ENCODE measurements around the gene ADGRE3.
"Not testable (repeated sequence)": the region's sequence is repeated elsewhere in the genome, so short reads cannot be mapped to it uniquely, and the experiment has no call there.

The ADGRE3 gene

DNA sequence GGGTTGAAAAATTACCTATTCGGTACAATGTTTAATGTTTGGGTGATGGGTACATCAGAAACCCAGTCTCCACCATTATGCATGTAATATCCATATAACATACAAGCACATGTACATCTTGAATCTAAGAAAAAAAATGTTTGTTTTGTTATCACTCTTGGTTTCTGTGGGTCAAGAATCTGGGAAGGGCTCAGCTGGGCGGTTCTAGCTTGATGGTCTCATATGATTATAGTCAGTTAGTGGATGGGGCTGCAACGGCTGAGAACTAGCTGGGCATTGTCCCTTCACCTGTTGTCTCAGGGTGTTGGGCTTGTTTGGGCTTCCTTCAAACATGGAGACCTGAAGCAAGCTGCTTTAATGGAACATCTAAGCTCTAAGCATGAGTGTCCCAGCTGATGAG is 4.7 kb downstream of the ADGRE3 start:
- no peak for DNase-seq

DNA sequence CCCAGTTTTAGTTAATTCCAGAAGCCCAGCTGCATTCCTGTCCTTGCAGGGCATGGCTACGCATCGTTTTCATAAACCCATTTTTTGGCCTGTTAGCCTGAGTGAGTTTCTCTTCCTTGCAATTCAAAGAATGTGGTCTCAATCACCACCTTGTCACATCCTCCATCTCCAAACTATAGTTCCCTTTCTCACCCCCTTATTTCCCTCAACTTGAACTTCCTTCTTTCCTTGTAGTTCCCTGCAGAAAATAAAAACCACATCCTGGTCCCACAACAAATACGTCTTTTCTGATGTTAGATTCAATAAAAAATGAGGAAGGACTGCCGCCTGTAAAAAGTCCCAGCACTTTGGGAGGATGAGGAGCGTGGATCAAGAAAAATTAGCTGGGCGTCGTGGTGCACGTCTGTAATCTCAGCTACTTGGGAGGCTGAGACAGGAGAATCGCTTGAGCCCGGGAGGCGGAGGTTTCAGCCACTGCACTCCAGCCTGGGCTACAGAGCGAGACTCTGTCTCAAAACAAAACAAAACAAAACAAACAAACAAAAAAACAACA is 13.2 kb downstream of the ADGRE3 start:
- DNase-seq, result no peak

DNA sequence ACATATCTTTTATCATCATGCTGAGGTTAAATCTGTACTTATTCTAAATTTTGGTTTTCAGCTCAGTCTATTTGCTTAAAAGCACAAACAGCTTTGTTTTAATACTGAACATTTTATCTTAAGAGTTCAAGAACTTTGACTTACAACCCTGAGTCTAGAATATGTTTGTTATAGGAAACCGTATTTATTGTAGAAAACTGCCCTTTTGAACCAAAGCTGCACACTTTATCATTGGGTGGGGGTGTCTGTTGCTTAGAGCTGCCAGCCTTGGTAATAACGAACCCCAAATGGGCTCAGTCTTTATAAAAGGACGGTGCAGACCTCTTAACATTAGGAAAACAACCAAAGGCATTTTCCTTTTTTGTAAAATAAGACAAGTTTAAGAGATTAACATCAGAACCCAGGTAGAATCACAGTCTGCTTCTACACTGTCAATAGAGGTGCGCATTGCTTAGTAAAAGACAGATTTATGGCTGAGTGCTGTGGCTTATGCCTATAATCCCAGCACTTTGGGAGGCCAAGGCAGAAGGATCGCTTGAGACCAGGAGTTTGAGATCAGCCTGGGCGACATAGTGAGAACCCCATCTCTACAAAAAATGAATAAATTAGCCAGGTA is 14.7 kb downstream of the ADGRE3 start:
- no peak for DNase-seq

DNA sequence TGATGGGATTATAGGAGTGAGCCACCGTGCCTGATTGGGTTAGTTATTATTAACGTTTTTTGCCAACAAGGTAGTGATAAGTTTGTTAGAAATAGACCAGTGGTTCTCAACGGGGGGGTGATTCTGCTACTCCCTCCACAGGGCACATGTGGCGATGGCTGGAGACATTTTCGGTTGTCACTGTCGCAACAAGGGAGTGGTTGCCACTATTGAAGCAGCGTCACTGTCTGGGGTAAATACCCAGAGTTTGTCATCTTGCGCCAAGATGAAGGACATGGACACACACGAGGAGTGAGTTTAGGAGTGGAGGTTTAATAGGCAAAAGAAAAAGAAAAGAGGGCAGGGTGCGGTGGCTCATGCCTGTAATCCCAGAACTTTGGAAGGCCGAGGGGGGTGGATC is 18.9 kb downstream of the ADGRE3 start:
- no peak for DNase-seq

DNA sequence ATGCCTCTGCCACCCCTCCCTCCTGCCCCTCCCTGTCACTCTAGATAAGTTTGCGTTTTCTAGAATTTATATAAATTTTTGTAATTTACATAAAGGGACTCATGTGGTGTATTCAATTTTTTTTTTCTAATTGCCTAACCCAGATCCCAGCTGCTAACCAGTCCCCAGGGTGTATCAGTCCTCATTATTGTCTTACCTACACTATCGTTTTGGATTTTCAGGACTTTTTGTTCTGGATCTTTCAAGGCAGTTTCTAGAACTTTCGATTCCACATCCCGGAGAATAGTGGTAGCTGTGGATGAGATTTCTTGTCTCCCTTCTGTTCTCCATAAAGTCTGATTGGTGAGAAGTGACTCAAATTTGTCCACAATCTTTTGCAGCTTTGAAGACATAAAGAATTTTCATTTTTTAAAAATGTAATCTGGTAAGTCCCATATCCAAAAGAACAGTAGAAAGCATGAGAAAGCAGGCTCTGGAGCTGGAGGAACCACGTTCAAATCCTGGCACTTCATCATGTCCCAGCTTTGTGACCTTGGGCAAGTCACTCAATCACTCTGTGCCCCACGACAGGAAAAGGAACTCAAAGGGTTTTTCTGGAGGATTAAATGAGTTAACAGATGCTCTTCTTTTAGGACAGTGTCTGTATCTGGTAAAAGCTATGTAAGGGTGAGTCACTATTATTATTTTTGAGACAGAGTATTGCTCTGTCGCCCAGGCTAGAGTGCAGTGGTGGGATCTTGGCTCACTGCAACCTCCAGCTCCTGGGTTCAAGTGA is 19.7 kb downstream of the ADGRE3 start:
- no peak for DNase-seq

DNA sequence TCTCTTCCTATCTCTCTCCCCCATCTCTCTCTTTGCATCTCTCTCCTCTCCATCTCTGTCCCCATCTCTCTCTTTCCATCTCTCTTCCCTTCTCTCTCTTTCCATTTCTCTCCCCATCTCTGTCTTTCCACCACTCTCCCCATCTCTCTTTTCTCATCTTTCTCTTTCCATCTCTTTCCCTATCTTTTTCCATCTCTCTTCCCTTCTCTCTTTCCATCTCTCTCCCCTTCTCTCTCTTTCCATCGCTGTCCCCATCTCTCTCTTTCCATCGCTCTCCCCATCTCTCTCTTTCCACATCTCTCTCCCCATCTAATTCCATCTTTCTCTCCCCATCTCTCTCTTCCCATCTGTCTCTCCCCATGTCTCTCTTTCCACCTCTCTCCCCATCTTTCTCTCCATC is 24.5 kb downstream of the ADGRE3 start:
- no peak for DNase-seq

DNA sequence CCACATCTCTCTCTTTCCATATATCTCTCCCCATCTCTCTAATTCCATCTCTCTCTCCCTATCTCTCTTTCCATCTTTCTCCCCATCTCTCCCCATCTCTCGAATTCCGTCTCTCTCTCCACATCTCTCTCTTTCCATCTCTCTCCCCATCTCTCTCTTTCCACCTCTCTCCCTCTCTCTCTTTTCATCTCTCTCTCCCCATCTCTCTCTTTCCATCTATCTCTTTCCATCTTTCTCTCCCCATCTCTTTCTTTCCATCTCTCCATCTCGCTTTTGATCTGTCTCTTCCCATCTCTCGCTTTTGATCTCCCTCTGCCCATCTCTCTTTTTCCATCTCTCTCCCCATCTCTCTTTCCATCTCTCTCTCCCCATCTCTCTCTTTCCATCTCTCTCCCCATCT is 25.6 kb downstream of the ADGRE3 start:
- no peak for DNase-seq

DNA sequence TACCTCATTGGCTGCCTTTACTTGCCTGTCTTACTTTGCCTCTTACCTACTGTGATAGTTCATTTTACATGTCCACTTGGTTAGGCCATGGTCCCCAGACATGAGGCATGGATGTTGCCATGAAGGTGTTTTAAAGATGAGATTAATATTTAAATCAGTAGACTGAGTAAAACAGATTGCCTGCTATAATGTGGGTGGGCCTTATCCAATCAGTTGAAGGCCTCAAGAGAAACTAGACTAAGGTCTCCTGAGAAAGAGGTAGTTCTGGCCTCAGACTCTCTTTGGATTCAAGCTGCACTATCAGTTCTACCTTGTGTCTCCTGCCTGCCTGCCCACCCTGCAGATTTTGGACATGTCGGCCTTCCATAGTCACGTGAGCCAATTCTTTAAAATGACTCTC is 26.1 kb downstream of the ADGRE3 start:
- DNase-seq, result no peak

DNA sequence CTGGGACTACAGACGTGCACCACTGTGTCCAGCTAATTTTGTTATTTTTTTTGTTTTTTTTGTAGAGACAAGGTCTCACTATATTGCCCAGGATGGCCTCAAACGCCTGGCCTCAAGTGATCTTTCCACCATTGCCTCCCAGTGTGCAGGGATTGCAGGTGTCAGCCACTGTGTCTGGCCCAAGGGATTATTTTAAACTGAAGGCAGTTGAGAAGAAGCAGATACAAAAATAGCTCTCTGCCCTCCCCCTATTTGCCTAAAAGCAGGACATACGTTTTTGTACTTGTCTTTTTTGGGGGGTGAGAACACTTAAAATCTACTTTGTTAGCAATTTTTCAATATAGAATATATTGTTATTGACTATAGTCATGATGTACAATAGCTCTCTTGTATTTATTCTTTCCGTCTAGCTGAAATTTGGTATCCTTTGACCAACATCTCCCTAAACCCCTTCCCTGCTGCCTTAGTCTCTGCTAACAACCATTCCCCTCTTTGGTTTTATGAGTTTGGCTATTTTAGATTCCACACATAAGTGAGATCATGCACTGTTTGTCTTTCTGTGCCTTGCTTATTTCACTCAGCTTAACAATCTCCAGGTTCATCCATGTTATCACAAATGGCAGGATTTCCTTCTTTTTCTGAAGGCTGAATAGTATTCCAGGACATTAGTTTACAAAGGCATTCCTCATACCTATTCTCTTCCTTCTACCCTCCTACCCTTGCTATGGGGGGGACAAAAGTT is 34.9 kb downstream of the ADGRE3 start:
- DNase-seq, result no peak

DNA sequence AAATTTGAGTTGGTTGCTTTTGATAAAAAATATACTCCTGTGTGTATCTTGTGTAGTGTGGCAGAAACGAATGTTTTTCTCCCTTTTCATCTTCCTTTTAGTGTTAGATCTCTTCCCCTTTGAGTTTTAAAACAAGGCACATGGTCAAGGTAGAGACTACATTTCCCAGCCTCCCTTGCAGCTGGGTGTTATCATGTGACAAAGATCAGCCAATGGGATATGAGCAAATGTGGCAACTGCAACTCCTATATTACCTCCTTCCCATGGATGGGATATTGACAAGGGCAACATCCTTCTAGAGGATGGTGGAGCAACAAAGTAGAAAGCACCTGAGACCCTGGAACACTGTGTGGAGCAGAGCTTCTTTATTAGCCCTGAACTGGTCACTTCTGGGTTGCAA is 42.4 kb downstream of the ADGRE3 start:
- no peak for DNase-seq

DNA sequence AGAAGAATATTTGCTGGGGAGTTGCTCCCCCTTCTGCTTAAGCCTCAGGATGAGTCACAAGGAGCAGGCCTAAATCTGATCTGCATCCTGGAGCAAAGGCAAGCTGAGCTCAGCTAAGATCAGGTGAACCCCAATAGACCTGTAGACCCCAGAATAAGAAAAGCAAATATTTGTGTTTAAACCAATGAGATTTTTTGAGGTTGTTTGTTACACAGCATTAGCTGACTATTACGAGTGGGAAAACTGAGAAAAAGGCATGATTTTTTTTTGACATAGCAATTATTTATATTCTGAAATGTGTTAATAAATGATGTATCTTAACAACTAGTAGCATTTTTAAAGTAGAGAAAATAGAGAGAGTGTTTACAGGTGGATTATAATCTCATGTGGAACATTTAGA is 45.1 kb downstream of the ADGRE3 start:
- no peak for DNase-seq

DNA sequence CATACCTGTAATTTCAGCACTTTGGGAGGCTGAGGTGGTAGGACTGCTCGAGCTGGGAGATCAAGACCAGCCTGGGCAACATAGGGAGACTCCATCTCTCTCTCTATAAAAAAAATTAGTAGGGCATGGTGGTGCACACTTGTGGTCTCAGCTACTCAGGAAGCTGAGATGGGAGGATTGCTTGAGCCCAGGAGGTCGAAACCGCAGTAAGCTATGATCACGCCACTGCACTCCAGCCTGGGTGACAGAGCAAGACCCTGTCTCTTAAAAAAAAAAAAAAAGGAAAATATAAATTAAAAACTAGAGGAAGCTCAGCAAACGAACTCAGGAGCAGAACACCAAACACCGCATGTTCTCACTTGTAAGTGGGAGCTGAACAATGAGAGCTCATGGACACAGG is 50.2 kb downstream of the ADGRE3 start:
- DNase-seq, result not testable (repeated sequence)

DNA sequence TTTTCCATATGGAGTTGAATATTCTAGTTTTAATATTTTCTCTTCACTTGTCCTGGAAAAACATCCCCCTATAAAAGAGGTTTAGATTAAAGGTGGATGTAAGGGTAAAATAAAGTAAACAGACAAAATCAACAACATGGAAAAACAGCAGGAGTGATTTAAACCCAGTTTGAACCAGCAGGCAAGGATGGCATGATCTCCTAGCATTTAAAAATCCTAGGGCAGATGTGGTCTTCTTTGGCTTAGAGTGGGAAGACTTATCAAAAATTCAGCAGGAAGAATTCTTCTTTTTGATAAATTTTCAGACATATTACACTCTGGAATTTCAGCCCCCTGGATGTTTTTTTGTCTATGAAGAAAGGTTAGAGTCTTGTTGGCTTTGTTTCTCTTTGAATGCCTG is 55.2 kb downstream of the ADGRE3 start:
- no peak for DNase-seq

DNA sequence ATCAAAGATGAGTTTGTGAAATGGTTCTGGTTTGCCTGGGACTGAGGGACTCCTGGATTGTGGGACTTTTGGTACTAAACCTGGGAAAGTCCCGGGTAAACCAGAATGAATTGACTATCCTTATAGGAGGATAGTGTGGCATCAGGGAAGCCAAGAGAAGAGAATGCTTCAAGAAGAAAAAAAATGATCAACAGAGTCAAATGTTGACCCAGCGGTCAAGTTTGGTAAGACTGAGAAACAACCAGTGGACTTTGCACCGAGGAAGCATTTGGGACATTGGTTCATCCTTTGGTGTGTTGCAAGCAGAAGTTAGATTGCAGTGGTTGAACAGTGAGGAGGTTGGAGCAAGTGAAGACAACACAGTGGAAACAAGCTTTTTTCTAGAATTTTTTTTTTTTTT is 58.2 kb downstream of the ADGRE3 start:
- no peak for DNase-seq

DNA sequence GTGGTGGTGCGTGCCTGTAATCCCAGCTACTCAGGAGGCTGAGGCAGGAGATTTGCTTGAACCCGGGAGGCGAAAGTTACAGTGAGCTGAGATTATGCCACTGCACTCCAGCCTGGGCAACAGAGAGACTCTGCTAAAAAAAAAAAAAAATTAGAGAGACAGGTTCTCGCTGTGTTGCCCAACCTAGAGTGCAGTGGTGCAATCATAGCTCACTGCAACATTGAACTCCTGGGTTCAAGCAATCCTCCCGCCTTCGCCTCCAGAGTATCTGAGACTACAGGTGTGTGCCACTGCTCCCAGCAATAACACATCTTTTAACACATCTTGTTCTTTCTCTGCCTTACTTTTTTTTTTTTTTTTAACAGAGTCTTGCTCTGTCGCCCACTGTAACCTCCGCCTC is 59.0 kb downstream of the ADGRE3 start:
- DNase-seq, result no peak

DNA sequence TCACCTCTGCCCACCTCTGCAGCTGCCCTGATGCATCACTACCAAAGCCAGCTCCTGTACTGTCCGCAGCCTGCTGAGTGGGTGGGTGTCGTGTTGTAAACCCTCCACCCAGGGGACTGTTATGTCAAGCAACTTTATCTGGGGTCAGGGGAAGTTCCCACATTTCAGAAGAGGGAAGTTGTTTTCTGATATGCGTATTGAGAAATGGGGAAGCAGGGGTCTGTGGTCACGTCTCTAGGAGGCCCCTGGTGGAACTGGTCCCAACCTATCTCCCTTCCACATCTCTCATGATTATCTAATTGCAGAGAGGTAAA is 60.6 kb downstream of the ADGRE3 start:
- DNase-seq, result no peak

DNA sequence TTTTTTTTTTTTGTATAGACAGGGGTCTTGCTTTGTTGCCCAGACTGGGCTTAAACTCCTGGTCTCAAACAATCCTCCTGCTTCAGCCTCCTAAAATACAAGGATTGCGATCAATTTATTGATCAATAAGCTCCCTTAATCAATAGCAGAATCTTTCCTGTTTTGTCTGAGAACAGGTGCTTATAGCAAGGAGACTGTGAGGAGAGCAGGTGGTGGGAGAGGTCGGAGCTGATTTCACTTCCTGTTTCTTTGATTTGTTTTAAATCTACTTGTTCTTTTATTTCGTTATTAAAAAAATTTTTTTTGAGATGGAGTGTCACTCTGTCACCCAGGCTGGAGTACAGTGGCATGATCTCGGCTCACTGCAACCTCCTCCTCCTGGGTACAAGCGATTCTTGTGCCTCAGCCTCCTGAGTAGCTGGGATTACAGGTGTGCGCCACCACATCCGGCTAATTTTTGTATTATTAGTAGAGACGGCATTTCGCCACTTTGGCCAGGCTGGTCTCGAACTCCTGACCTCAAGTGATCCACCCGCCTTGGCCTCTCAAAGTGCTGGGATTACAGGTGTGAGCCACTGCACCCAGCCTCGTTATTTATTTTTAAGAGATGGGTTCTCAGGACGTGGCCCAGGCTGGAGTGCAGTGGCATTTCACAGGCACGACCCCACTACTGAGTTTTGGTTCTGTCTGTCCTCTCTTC is 61.1 kb downstream of the ADGRE3 start:
- DNase-seq, result not testable (repeated sequence)

DNA sequence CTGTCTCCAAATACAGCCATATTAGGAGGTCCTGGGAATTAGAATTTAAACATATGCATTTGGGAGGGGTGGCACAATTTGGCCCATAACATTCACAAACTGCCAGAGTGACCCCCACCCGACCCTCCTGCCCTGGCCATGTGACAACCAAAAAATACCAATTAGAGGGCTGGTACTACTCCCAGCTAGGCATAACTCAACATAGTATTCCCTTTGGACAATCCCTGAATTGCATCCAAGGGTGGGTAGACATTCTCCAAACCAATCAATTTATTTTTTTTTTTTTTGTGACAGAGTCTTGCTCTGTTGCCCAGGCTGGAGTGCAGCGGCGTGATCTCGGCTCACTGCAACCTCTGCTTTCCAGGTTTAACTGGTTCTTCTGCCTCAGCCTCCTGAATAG is 62.0 kb downstream of the ADGRE3 start:
- no peak for DNase-seq

DNA sequence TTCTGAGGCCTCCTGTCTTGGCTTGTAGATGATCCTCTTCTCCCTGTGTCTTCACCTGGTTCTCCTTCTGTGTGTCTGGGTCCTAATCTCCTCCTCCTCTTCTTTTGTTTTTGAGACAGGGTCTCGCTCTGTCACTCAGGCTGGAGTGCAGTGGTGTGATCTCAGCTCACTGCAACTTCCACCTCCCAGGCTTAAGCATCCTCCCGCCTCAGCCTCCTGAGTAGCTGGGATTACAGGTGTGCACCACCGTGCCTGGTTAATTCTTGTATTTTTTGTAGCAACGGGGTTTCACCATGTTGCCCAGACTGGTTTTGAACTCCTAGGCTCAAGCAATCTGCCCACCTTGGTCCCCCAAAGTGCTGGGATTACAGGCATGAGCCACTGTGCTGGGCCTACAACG is 62.4 kb downstream of the ADGRE3 start:
- DNase-seq, result not testable (repeated sequence)

DNA sequence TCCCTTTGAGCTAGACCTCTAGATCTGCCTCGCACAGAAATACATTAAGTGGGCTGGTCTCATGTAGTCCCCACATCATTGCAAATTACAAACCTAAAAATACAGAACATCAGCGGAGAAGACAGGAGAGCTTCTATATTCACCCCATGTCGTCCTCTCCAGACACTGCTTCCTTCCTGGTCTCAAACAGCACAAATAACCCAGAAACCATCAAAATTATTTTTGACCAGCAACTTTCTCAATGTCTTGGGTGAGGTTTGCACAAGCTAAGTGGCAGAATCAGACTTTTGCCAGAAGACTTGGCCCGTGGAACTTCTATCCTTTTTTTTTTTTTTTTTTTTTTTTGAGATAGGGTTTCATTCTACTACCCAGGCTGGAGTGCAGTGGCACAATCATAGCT is 63.6 kb downstream of the ADGRE3 start:
- no peak for DNase-seq

DNA sequence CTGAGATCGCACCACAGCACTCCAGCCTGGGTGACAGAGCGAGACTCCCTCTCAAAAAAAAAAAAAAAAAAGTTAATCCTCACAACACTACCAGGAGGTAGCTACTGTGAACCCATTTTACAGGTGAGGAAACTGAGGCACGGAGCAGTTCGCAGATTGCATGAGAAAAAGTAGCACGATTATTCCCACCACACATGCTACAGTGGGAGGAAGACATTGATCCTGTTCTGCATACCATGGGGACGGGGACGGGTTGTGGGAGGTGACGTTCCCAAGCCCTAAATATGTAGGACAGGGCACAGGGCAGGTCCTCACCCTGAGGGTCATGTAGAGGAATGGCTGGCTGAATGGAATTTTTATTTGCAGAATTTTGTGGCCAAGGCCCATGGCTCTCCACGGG is 68.0 kb downstream of the ADGRE3 start:
- no peak for DNase-seq

DNA sequence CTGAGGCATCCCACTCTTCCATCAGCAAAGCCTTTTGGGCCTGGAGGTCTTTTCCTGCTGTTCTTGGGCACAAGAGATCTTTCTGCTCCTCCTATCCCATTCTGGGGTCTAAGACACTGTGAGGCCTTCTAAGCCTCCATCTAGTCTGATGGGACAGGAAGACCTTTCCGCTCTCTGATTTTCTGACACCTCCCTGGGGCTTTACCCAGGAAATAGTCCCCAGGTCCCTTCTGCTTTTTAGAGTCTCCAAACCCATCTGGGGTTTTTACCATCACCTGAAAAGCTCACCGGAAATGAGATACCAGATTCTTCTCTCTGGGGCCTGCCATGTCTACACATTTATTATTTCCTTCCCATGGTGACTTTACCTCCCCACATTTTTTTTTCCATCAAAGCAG is 70.7 kb downstream of the ADGRE3 start:
- DNase-seq, result no peak

DNA sequence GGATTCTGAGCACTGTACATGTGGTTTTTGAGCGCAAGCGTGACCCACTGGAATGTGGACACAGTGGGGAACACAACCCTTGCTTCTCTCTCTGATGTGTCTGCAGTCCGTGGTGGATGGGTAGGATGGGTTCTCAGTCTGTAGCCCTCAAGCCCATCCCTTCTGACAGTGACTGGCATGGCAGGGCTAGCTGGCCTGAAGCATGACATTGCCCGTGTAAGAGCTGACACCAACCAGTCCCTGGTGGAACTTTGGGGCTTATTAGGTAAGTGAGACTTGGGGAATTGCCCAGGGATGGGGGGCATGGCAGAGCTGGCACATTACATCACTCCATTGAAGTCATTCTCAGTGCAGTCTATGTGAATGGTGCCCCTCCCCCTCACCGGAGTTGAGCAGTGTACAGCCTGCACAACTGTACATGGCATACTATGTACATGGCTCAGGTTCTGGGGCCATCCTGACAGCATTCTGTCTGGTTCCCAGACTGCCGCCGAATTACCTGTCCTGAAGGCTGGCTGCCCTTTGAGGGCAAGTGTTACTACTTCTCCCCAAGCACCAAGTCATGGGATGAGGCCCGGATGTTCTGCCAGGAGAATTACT is 75.0 kb downstream of the ADGRE3 start:
- DNase-seq, result no peak

All from NCI-H2081 treated with DMSO at 0.1 percent for 48 hours (cell line).